Chondrocyte (in vitro differentiated cells): Measurements from ENCODE around the gene MEX3C. TPM values are rescaled to one million over a fixed set of nuclear protein-coding genes. Genes with fewer than 3 reads are reported as not detected.

Source experiments
- DNase-seq: peaks from one replicate; pipeline ENCODE4 v3.0.0; 2021; ENCODE audit warnings: mixed read lengths, low spot score
- H3K27ac Mint-ChIP-seq: one replicate; pipeline ENCODE4 v1.8.0; 2021; ENCODE audit warnings: mild to moderate bottlenecking, moderate library complexity, mixed read lengths; ENCODE audit not compliant: unreplicated experiment
- H3K27me3 Mint-ChIP-seq: 2 replicates; pipeline ENCODE4 v1.8.0; 2021; ENCODE audit warnings: low read depth, mixed read lengths
- H3K36me3 Mint-ChIP-seq: 2 replicates; pipeline ENCODE4 v1.8.0; 2021; ENCODE audit warnings: low read depth, mixed read lengths
- H3K4me1 Mint-ChIP-seq: 2 replicates; pipeline ENCODE4 v1.8.0; 2021; ENCODE audit warnings: low read depth, mild to moderate bottlenecking, mixed read lengths
- H3K4me3 Mint-ChIP-seq: one replicate; pipeline ENCODE4 v1.8.0; 2021; ENCODE audit warnings: mild to moderate bottlenecking, moderate library complexity, mixed read lengths; ENCODE audit not compliant: unreplicated experiment
- H3K9me3 Mint-ChIP-seq: 2 replicates; pipeline ENCODE4 v1.8.0; 2021; ENCODE audit warnings: low read depth, mixed read lengths
- CTCF ChIP-seq: fragments of 200-600 bp; sonication (generic); IDR thresholded peaks from 2 replicates; pipeline ENCODE4 v1.5.0; 2021; ENCODE audit warnings: antibody characterized with exemption, mild to moderate bottlenecking, moderate library complexity
- total RNA-seq: library from RNA; stranded (reverse); gene quantifications from 3 replicates; pipeline ENCODE4 v1.2.1, GENCODE V29; 2021

Gene MEX3C
- total RNA-seq, 1 donor from 2014 or later, result 49.0 TPM

GRCh38 chr18:51191128-51191717 lies 6.3 kb downstream of the MEX3C start:
- no peaks in the 10 kb centered on the region for H3K36me3 Mint-ChIP-seq
- H3K27ac Mint-ChIP-seq, result peak overlapping the region; percentile 43
- no peaks in the 10 kb centered on the region for H3K27me3 Mint-ChIP-seq
- no peak for DNase-seq
- no peaks in the 10 kb centered on the region for H3K9me3 Mint-ChIP-seq
- H3K4me3 Mint-ChIP-seq, result no peak overlapping the region
- TF ChIP-seq CTCF, result no peak
- H3K4me1 Mint-ChIP-seq, result peaks cover 73% of the 10 kb centered on the region

- Mint-ChIP-seq H3K27me3 (no peaks in the 10 kb centered on the region), H3K4me3 (no peak overlapping the region), H3K27ac (no peak overlapping the region), H3K36me3 (no peaks in the 10 kb centered on the region), H3K9me3 (no peaks in the 10 kb centered on the region), H3K4me1 (peaks cover 77% of the 10 kb centered on the region)
- no peak for TF ChIP-seq CTCF
- DNase-seq, result no peak
Measured at GRCh38 chr18:51190000-51190399, 7.5 kb downstream of the MEX3C start.

GRCh38 chr18:51188024-51188701 lies 9.3 kb downstream of the MEX3C start:
- Mint-ChIP-seq H3K9me3 (no peaks in the 10 kb centered on the region), H3K27ac (no peak overlapping the region), H3K4me3 (no peak overlapping the region), H3K36me3 (no peaks in the 10 kb centered on the region), H3K27me3 (no peaks in the 10 kb centered on the region), H3K4me1 (peaks cover 72% of the 10 kb centered on the region)
- TF ChIP-seq CTCF, result no peak
- no peak for DNase-seq

- H3K27ac Mint-ChIP-seq, result no peak overlapping the region
- H3K27me3 Mint-ChIP-seq, result no peaks in the 10 kb centered on the region
- H3K4me3 Mint-ChIP-seq, result no peak overlapping the region
- no peaks in the 10 kb centered on the region for H3K36me3 Mint-ChIP-seq
- no peak for DNase-seq
- no peaks in the 10 kb centered on the region for H3K9me3 Mint-ChIP-seq
- H3K4me1 Mint-ChIP-seq, result peaks cover 57% of the 10 kb centered on the region
- TF ChIP-seq CTCF, result no peak
Measured at GRCh38 chr18:51185075-51185474, 12.4 kb downstream of the MEX3C start.

GRCh38 chr18:51184091-51184457 lies 13.4 kb downstream of the MEX3C start:
- Mint-ChIP-seq H3K27ac (no peak overlapping the region), H3K4me3 (no peak overlapping the region), H3K27me3 (no peaks in the 10 kb centered on the region), H3K9me3 (no peaks in the 10 kb centered on the region), H3K36me3 (no peaks in the 10 kb centered on the region), H3K4me1 (peaks cover 57% of the 10 kb centered on the region)
- TF ChIP-seq CTCF, result no peak
- no peak for DNase-seq
